Measurements from ENCODE around the gene AKAIN1.

The AKAIN1 gene

DNA sequence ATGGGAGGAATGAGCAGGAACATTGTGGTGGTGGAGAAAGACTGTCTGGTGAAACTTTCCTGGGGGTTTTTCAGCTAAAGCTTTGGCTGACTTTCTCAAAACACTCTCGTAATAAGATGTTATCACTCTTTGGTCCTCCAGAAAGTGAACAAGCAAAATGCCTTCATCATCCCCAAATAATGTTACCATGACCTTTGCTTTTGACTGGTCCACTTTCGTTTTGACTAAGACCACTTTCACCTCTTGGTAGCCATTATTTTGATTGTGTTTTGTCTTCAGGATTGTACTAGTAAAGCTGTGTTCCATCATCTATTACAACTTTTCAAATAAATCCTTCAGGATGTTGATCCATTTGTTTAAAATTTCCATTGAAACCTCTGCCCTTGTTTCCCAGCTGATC, 103.2 kb downstream of the AKAIN1 start:
- no peak for DNase-seq (ENCODE audit: low spot score)
